SK-N-DZ (cell line): ENCODE results near the gene SCN9A. TPM values are rescaled to one million over a fixed set of nuclear protein-coding genes. Genes with fewer than 3 reads are reported as not detected.
"Not testable (repeated sequence)": the region's sequence is repeated elsewhere in the genome, so short reads cannot be mapped to it uniquely, and the experiment has no call there.

ENCODE experiments used
- DNase-seq: peaks from one replicate; pipeline ENCODE4 v3.0.0-alpha.2; 2015; ENCODE audit warnings: low spot score
- polyA plus RNA-seq, 2 experiments: library from polyadenylated mRNA; depleted of rRNA; stranded (reverse); fragments of >200 nt; gene quantifications; 2 replicates each; pipeline ENCODE4 v1.2.3, GENCODE V29; 2014

SCN9A gene
- 3.7 and 4.7 TPM in 2 replicates for polyA plus RNA-seq (2014; cell fraction: cytosol; rRNA removed)
- 3.8 and 4.7 TPM in 2 replicates for polyA plus RNA-seq (2014; cell fraction: nucleus; rRNA removed)

- peak; percentile 95 for DNase-seq
These were observed at the start of gene SCN9A for GRCh38 chr2:166375736-166376487. Gene SCN9A, minus strand, starts transcription at chr2:166375944. Its CDS starts 64,188 bp downstream, at chr2:166311756.

- no peak for DNase-seq
These were observed 49.1 kb upstream of the SCN9A start for GRCh38 chr2:166424841-166425240.

DNA sequence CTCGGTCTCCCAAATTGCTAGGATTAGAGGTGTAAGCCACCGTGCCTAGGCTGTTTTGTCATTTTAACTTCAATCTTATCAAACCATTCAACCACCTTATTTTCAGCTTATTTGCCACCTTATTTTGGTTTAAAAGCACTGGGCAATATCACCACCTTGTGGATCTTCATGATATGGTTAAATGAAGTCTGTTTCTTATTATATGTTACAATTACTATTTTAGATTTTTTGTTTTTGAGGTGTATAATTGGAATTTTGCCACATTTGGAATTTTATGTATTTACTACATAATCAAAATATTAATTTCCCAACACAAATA, 43.8 kb upstream of the SCN9A start:
- DNase-seq, result peak; percentile 63

DNA sequence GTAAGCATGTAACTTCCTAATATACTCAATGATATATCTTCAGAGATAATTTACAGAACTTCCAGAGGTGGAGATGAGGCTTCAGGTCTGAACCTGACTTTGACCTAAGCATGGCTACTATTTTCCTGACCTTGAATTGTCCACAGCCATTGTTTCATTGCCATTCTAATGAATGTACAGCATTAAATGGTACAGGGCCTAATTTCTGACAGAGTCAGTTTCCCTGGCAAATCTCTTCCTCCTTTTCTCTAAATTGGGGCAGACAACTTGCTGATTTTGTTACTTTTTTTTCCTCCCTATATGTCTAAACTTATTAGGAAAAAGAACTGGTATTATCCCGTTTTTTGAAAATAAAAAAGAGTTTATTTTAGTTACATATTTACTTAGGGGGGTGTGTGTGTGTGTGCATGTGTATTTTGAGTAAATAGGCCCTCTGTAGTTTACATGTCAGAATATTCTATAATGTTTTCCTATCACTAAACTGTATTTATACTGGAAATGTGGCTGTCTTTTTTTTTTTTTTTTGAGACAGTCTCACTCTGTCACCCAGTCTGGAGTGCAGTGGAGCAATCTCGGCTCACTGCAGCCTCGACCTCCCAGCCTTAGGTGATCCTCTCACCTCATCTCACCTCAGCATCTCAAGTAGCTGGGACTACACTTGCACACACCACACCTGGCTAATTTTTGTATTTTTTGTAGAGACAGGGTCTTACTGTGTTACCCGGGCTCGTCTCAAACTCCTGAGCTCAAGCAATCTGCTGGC, 43.3 kb upstream of the SCN9A start:
- peak; percentile 60 for DNase-seq

- peak; percentile 53 for DNase-seq
These were observed 41.9 kb upstream of the SCN9A start for GRCh38 chr2:166417669-166418068.

- no peak for DNase-seq
These were observed 37.5 kb upstream of the SCN9A start for GRCh38 chr2:166413255-166413654.

DNA sequence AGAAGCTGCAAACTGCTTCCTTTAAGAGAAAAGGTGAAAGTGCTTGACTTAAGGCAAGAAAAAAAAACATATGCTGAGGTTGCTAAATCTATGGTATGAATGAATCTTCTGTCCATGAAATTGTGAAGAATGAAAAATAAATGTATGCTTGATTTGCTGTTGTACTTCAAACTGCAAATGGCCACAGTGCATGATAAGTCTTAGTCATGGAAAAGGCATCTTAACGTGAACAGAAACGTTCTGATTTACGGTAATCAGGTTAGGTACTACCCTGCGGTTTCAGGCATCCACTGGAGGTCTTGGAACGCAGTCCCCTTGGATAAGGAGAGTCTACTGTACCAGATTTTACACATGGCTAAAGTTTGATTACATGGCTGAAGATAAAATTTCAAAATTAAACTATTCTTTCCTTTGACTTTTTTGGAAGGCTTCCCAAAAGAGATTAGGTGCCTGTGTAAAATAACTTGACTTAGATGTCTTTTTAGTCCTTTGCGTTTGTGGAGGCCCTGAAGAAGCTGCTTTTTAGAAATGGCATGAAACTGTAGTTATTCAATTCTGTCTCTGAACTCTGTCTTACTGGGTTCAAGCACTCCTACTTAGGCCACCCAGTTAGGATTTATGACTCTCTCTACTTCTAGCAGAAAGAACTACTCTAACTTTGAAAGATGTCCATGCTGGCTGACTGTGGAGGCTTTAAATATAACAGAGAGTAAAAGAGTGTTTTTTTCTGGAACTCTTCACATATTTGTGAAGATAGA, 35.9 kb upstream of the SCN9A start:
- peak; percentile 57 for DNase-seq

DNA sequence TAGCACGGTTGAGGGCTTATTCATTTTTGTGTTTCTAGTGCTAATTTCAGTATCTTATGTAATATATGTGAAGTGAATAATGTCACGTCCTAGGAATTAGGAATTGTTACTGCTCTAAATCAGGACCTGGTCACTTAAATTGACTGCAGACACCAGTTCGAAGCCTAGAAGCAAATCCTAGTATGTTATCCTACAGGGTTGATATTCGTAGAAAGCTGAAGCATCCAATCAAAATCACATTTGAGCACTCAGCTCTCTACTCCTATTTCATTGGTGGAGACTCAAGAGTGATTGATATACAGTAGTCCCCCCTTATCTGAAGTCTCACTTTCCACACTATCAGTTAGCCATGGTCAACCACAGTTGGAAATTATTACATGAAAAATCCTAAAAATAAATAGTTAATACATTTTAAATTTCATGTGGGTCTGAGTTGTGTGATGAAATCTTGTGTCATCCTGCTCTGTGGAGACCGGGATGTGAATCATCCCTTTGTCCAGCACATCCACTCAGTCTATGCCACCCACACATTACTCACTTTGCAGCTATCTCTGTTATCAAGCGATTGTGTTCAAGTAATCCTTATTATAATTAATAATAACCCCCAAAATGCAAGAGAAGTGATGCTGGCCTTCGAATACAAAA, 35.2 kb upstream of the SCN9A start:
- DNase-seq, result no peak

- DNase-seq, result not testable (repeated sequence)
These were observed 32.0 kb upstream of the SCN9A start for GRCh38 chr2:166407746-166408145.

- DNase-seq, result no peak
These were observed 30.6 kb upstream of the SCN9A start for GRCh38 chr2:166406374-166406773.

- DNase-seq, result no peak
These were observed 29.8 kb upstream of the SCN9A start for GRCh38 chr2:166405569-166405926.

GRCh38 chr2:166404831-166405568, 29.3 kb upstream of the SCN9A start:
- no peak for DNase-seq

DNA sequence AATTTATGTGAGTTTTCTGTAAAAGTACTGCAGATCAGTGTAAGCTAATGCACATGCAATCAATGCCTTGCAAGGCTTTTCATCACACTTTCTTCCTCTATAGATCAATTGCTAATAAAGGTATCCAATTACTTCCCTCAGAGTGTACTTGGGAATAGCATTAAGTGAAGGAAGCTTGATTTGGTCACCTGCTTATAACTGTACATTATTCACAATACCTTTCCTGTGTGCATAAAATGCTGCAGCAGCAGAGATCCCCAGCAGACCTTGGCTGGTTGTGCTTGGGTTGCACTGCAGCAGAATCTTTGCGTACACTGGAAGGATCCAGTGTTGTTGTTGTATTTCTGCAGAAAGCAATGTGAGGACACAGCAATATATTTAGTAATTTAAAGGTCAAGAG, 18.5 kb upstream of the SCN9A start:
- DNase-seq, result no peak

DNA sequence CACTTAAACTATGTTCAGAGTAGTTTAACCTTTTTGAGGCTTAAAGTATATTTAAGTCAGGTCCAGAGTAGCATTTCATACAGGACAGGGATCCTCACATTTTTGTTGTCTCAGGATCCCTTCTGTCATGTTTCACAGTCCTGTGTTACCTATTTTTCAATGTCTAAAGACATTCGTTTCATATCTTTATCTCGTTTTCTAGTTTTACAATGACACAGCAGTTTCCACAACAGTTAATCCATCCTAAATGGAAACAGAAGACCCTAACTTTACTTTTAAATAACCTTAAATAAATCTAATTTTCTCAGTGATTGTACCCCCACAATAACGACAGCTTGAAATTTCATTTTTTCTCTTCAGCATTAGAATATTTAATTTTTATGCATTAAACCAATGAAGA, 17.3 kb upstream of the SCN9A start:
- no peak for DNase-seq

- no peak for DNase-seq
These were observed 12.8 kb upstream of the SCN9A start for GRCh38 chr2:166388481-166389070.

- no peak for DNase-seq
These were observed 9.6 kb upstream of the SCN9A start for GRCh38 chr2:166385313-166385712.

- DNase-seq, result no peak
These were observed 9.0 kb upstream of the SCN9A start for GRCh38 chr2:166384774-166385173.

GRCh38 chr2:166382448-166382847, 6.7 kb upstream of the SCN9A start:
- no peak for DNase-seq

DNA sequence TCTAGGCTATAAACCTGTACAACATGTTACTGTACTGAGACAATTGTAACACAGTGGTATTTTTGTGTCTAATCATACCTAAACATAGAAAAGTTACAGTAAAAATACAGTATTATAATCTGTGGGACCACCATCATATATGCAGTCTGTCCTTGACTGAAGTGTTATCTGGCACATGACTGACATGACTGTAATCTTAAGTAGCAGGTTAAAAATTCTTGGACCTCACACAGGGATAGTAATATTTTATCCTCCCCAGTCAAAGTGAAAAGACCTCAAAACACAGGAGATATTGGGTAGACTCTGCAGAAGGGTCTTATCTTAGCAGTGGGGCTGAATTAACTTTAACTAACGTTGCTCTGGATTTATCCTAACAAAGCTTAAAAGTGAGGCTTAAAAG, 4.9 kb upstream of the SCN9A start:
- no peak for DNase-seq

- no peak for DNase-seq
These were observed 1.1 kb upstream of the SCN9A start for GRCh38 chr2:166376873-166377272.

GRCh38 chr2:166376488-166376828, 714 bp upstream of the SCN9A start:
- no peak for DNase-seq
